ENCODE measurements around the gene ADGRG3. TPM values are rescaled to one million over a fixed set of nuclear protein-coding genes. Genes with fewer than 3 reads are reported as not detected.

The ADGRG3 gene
- total and polyA plus RNA-seq, 2 of the 8 experiments (the other 6 are each of a cell fraction or from before 2014, with no cell fraction given): 0.28 to 0.98 TPM

DNA sequence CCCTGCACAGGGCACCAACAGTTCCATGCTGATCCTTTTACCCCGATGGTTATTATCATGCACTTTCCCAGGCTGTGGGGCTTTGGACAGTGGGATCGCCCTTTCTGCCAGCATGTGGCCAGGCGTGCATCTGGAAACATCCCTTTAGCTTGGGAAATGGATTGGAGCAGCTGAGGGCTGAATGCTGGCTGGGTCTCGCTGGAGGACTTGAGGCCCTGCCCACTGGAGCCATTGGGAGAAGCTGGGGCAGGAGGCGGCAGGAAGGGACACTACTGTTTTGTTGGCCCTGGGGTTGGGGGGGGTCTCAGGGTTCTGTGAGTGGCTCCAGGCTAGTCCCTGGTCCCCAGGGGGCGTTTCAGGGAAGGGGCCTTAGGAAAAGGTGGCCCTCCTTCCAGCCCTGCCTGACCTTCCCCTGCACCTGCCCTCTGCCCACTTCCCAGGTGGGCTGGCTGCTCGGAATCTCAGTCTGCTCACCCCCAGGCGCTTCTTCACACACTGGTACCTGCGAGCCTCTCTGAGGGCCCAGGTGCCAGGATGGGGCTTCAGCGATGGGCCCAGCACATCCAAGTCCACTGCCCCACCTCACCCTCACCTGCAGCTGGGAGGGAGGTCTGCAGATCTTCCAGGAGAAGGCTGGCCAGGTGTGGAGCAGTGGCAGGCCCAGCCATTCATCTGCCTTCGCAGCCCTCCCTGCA, 1.6 kb upstream of the ADGRG3 start (continued):
- TF ChIP-seq SP1 (IDR thresholded peaks at IDR 0.05; ENCODE audit: low read depth, low read length): no peak
- TF ChIP-seq EZH2 (IDR thresholded peaks at IDR 0.05; ENCODE audit: low read depth, low read length, severe bottlenecking): no peak
- TF ChIP-seq POU5F1 (IDR thresholded peaks at IDR 0.05; ENCODE audit: low read depth, low read length): no peak
- TF ChIP-seq SP2 (IDR thresholded peaks at IDR 0.05; ENCODE audit: low read length): no peak
- no peak for TF ChIP-seq TAF1 (IDR thresholded peaks at IDR 0.05; ENCODE audit: low read depth, low read length)
- TF ChIP-seq KDM1A (IDR thresholded peaks at IDR 0.05; ENCODE audit: borderline replicate concordance, low read length): no peak
- no peak for TF ChIP-seq EGR1 (IDR thresholded peaks at IDR 0.05; ENCODE audit: borderline replicate concordance, low read depth, low read length)
- no peak for TF ChIP-seq CTBP2 (IDR thresholded peaks at IDR 0.05; ENCODE audit: borderline replicate concordance, insufficient read depth, insufficient read length, low read length)
